Measurements from ENCODE around the gene STXBP5.

Gene STXBP5

GRCh38 chr6:147212622-147213021, 8.4 kb downstream of the STXBP5 start:
- DNase-seq, result no peak

- no peak for DNase-seq
Observed at GRCh38 chr6:147213772-147214171, 9.6 kb downstream of the STXBP5 start.

GRCh38 chr6:147214248-147215227, 10.3 kb downstream of the STXBP5 start:
- DNase-seq, result no peak

DNA sequence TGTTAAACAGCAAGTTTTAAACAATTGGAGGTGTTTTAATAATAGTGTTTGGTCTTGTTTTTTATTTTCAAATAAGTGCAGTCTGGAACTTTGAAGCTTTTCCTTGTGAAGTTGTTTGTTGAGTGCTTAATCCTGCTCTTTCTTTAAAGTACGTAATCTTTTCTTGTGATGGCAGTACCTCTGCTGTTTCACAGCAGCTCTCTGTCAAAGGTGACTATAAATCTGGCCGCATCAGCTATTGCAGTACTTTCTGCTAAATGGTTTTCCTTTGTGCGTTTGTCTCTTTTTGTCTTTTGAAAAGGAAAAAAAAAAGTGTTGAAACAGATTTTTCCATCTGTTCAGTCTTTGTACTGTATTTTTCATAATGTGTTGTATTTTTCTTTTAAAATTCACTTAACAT, 12.7 kb downstream of the STXBP5 start:
- DNase-seq, result no peak

GRCh38 chr6:147217840-147218404, 13.7 kb downstream of the STXBP5 start:
- no peak for DNase-seq

- DNase-seq, result no peak
Observed at GRCh38 chr6:147218797-147219196, 14.6 kb downstream of the STXBP5 start.

DNA sequence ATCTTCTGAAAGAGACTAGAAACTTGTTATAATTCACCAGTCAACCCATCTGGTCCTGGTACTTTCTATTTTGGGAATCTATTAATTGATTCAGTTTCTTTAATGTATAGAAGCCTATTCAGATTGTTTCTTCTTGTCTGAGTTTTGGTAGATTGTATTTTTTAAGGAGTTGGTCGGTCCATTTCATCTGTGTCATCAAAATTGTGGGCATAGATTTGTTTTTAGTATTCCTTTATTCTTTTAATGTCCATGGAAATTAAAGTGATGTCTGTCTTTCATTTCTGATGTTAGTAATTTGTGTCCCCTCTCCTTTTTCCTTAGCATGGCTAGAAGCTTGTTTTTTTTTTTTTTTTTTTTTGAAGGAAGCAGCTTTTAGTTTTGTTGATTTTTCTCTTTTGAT, 15.2 kb downstream of the STXBP5 start:
- no peak for DNase-seq

GRCh38 chr6:147220345-147220744, 16.1 kb downstream of the STXBP5 start:
- no peak for DNase-seq

DNA sequence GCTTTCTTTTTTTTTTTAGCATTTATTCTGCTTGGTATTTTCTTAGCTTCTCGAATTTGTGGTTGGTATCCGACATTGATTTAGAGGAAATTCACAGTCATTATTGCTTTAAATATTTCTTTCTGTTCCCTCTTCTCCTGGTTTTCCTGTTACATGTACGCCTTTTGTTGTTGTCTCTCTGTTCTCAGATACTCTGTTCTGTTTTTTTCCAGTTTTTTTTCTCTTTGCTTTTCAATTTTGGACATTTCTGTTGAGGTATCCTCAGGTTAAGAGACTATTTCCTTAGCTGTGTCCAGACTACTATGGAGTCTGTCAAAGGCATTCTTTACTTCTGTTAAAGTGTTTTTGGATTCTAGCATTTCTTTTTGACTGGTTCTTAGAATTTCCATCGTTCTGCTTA, 17.5 kb downstream of the STXBP5 start:
- DNase-seq, result no peak

- DNase-seq, result no peak
Observed at GRCh38 chr6:147222160-147222838, 18.1 kb downstream of the STXBP5 start.

GRCh38 chr6:147223736-147224135, 19.5 kb downstream of the STXBP5 start:
- no peak for DNase-seq

- no peak for DNase-seq
Observed at GRCh38 chr6:147226163-147226724, 22.0 kb downstream of the STXBP5 start.

DNA sequence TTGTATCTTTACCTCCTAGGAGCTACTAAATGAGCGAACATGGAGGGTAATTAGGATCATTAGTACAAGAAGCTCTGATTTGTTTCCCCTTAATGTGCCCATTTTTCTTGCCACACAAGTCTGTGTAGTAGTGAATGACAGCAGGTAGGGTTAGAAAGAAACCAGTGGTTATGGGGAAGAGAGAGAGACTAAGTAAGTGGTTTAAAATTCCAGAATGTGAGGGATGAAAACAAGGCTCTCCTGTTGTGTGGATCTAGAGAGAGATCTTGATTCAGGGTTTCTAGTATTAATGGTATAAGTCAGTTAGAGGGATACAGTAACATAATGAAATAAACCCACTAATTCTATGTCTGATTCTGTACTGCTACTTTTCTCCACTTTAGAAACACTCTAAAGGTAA, 22.7 kb downstream of the STXBP5 start:
- DNase-seq, result no peak

DNA sequence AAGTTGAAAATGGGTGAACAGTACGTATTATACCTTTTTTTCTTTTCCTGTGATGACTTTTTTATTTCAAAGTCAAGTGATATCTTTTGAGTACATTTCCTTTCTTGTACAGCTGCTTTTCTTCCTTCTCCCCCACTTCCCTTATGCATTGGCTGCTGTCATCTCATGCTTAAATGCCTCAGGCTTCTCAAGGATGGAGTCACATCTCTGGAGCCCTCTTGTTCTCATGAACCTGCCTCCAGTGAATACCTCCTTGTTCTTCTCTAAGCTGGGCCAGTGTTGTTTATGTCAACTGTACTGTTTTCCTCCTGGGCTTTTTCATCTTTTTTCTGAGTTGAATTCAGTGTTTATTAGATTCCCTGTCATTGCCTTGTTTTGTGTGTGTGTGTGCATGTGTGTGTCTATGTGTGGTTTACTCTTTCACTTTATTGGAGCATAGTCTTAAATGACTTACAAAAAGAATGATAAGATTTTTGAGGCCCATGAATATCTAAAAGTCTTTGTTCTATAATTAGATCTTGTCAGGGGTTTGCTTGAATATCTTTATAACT, 23.6 kb downstream of the STXBP5 start:
- DNase-seq, result no peak

- DNase-seq, result no peak
Observed at GRCh38 chr6:147231589-147231988, 27.4 kb downstream of the STXBP5 start.

- no peak for DNase-seq
Observed at GRCh38 chr6:147234685-147235084, 30.5 kb downstream of the STXBP5 start.

DNA sequence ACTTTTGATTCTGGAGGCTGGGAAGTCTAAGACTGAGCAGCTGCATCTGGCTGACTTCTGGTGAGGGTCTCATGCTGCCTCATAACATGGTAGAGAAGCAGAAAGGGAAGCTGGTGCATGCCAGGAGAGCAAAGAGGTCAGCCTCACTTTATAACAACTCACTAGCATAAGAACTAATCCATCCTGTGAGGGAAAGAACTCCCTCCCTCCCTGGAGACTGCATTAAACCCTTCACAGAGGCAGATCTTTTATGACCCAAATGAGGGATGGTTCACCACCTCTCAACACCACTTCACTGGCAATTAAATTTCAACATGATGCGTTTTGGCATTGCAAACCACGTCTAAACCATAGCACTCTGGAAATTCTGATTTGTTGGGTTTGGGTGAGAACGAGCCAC, 33.9 kb downstream of the STXBP5 start:
- DNase-seq, result no peak

GRCh38 chr6:147238906-147239305, 34.7 kb downstream of the STXBP5 start:
- no peak for DNase-seq

DNA sequence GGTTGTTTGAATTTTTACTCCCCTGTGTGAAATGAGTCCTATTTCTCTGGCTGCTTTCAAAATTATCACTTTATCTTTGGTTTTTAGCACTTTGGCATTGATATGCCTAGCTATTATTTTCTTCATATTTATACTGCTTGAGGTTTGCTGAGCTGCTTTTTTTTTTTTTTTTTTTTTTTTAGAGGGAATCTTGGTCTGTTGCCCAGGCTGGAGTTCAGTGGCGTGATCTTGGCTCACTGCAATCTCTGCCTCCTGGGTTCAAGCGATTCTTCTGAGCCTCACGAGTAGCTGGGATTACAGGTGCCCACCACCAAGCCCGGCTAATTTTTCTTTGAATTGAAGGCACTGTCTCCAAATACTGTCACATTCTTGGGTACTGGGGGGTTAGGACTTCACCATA, 40.6 kb downstream of the STXBP5 start:
- no peak for DNase-seq

GRCh38 chr6:147245693-147246092, 41.5 kb downstream of the STXBP5 start:
- no peak for DNase-seq

GRCh38 chr6:147246853-147247635, 42.8 kb downstream of the STXBP5 start:
- no peak for DNase-seq

GRCh38 chr6:147248859-147249258, 44.6 kb downstream of the STXBP5 start:
- no peak for DNase-seq
